Lung (tissue), 12 donors: ENCODE results near the gene CLIP2. TPM values are rescaled to one million over a fixed set of nuclear protein-coding genes. Genes with fewer than 3 reads are reported as not detected.

Experiments
- ATAC-seq: fragments of 200-7000 bp; cut with Tn5 transposase; one replicate; pipeline ENCODE4 v1.9.1; 2020; ENCODE audit warnings: moderate number of reproducible peaks; ENCODE audit not compliant: insufficient read depth, low FRiP score
- DNase-seq, 3 donors: peaks; one replicate each; pipeline ENCODE4 v3.0.0-alpha.2; 2013 to 2017
- H3K27ac ChIP-seq, 2 donors: one replicate each; pipeline ENCODE4 v1.5.1; 2013; ENCODE audit warnings: mild to moderate bottlenecking in 2 of 2, moderate library complexity in 2 of 2, control low read depth in 1 of 2, inconsistent platforms in 1 of 2, low read depth in 1 of 2, low read length in 1 of 2
- H3K27me3 ChIP-seq, 3 donors: one replicate each; pipeline ENCODE4 v1.5.1; 2013; ENCODE audit warnings: low read length in 2 of 3; ENCODE audit not compliant: control insufficient read depth in 3 of 3, insufficient read depth in 3 of 3
- H3K36me3 ChIP-seq, 4 donors: one replicate each; pipeline ENCODE4 v1.5.1; 2013; ENCODE audit warnings: low read length in 4 of 4, mild to moderate bottlenecking in 1 of 4, moderate library complexity in 1 of 4; ENCODE audit not compliant: control insufficient read depth in 4 of 4, insufficient read depth in 4 of 4
- H3K4me1 ChIP-seq, 5 donors: one replicate each; pipeline ENCODE4 v1.5.1; 2013; ENCODE audit warnings: low read length in 5 of 5, mild to moderate bottlenecking in 2 of 5, moderate library complexity in 1 of 5; ENCODE audit not compliant: control insufficient read depth in 5 of 5, insufficient read depth in 5 of 5
- H3K4me3 ChIP-seq: one replicate; pipeline ENCODE4 v1.5.1; 2013; ENCODE audit warnings: mild to moderate bottlenecking, control low read depth, moderate library complexity
- H3K9ac ChIP-seq, 2 donors: one replicate each; pipeline ENCODE4 v1.5.1; 2013; ENCODE audit warnings: low read length in 2 of 2, control low read depth in 1 of 2; ENCODE audit not compliant: insufficient read depth in 1 of 2
- H3K9me3 ChIP-seq, 4 donors: one replicate each; pipeline ENCODE4 v1.5.1; 2013; ENCODE audit warnings: low read length in 3 of 4, mild to moderate bottlenecking in 1 of 4, moderate library complexity in 1 of 4; ENCODE audit not compliant: control insufficient read depth in 4 of 4, insufficient read depth in 3 of 4
- CTCF ChIP-seq: IDR thresholded peaks from 2 replicates; pipeline ENCODE4 v1.5.1; 2012; ENCODE audit warnings: mild to moderate bottlenecking; ENCODE audit errors: control extremely low read depth, extremely low read depth
- WGBS, 2 donors: extraction: QIAGEN DNeasy Blood & Tissue Kit; methylation state at CpG; one replicate each; pipeline ENCODE4 v1.1.7; 2013; 5-methylcytosine and 5-hydroxymethylcytosine counted together
- polyA plus RNA-seq, 2 donors: library from polyadenylated mRNA; stranded (reverse); fragments of 200-250 nt; gene quantifications; one replicate each; pipeline ENCODE4 v1.2.1, GENCODE V29; 2013
- total RNA-seq, 2 donors: library from RNA; depleted of rRNA in 1 of 2; stranded (reverse); fragments of >200 nt in 1 of 2; gene quantifications; one replicate each; pipeline ENCODE4 v1.2.1, GENCODE V29; 2014 to 2021
- donor health status: control.
- donor health status: control.
- donor health status: Bipolar disorder and iron deficiency.
- donor health status: healthy.
- donor health status: DM: yes; HTN: yes; CAD: no.

Gene CLIP2
- total and polyA plus RNA-seq, 4 donors: 7.9 to 27.0 (median 14.9) TPM

DNA sequence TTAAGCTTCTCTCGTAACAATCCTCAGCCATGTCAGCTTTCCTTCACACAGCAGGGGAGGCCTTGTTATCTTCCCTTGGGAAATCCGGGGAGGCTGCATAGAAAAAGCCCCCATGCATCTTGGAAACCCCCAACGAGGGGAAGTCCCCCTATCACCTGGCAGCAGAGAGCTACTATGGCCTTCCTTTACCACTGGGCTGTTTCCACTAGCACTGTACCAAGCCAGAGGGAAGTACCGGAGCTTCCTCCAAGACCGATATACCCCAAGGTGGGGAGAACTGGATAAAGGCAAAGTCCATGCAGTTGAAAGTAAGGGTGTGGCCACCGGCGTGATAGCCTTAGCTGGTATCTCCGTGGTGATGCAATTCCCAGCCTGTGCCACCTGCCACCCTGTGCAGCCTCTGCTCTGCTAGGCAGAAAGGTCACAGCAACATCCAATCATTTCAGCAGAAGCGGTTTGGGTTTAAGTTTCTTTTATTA is 4.4 kb upstream of the CLIP2 start:
- no peak for TF ChIP-seq CTCF
- ATAC-seq (no peak), DNase-seq (no peak)
- H3K36me3 ChIP-seq: no peaks in the 10 kb centered on the region
- 38 to 46% methylated on average over 9 of the region's 9 CpGs for WGBS, 2 donors
- H3K9ac ChIP-seq: no peak overlapping the region
- H3K4me1 ChIP-seq: peaks cover 0 to 9% (median 8%) of the 10 kb centered on the region in 5 donors
- H3K27ac ChIP-seq: no peak overlapping the region
- H3K27me3 ChIP-seq: peaks cover 0 to 2% (median 0%) of the 10 kb centered on the region in 3 donors
- H3K4me3 ChIP-seq: no peak overlapping the region
- no peaks in the 10 kb centered on the region for H3K9me3 ChIP-seq

DNA sequence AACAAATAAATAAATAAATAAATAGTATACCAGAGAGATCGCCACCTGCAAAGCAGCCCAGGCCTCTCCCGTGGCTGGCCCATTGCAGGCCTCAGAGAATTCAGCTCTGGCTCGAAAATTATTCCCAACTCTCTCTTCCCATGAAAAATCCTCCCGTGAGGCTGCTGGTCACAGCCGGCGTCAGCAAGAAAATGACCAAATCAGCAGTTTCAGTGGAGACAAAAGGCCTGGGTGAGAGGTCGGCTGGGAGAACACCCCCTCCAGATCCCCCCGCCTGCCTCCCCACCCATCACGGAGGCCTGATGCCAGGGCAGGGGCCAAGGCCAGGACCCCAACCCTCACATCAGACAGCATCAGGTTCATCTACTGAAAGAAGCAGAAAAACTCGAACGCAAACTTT is 3.1 kb upstream of the CLIP2 start:
- Histone ChIP-seq H3K4me1 (peaks cover 0 to 19% (median 6%) of the 10 kb centered on the region in 5 donors), H3K36me3 (no peaks in the 10 kb centered on the region), H3K4me3 (no peak overlapping the region), H3K27ac (no peak overlapping the region), H3K9me3 (no peaks in the 10 kb centered on the region), H3K9ac (no peak overlapping the region), H3K27me3 (peaks cover 0 to 2% (median 0%) of the 10 kb centered on the region in 3 donors)
- TF ChIP-seq CTCF: no peak
- ATAC-seq (no peak), DNase-seq (no peak)
- WGBS, 2 donors: 87 to 96% methylated on average over 11 of the region's 11 CpGs

DNA sequence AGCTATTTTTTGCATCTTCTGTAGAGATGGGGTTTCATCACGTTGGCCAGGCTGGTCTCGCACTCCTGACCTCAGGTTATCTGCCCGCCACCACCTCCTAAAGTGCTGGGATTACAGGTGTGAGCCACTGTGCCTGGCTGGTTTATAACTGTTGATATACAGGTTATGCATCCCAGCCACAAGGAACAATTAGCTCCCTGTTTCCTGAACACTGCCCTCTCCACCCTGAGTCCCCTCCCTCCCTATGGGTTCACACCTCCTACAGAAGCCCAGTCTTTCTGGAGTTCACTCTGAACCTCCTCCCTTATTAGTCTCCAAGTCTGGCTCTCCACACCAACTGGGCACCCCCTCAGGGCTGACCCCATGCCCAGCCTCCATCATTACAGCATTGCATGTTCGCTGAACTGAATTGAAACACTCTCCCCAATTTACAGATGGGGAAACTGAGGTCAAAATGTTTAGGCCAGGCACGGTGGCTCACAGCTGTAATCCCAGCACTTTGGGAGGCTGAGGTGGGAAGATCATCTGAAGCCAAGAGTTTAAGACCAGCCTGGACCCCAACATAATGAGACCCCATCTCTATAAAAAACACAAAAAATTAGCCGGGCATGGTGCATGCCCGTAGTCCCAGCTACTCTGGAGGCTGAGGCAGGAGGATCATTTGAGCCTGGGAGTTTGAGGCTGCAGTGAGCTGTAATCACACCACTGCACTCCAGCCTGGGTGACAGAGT is 1.7 kb upstream of the CLIP2 start:
- TF ChIP-seq CTCF: no peak
- 67 to 92% methylated on average over 7 of the region's 7 CpGs for WGBS, 2 donors
- no peak for DNase-seq
- Histone ChIP-seq H3K4me3 (no peak overlapping the region), H3K27me3 (peaks cover 0 to 2% (median 0%) of the 10 kb centered on the region in 3 donors), H3K9ac (no peak overlapping the region), H3K4me1 (peaks cover 0 to 21% (median 6%) of the 10 kb centered on the region in 5 donors), H3K36me3 (no peaks in the 10 kb centered on the region), H3K27ac (no peak overlapping the region), H3K9me3 (no peaks in the 10 kb centered on the region)
- no peak for ATAC-seq
